SU-DHL-6 (cell line): ENCODE results near the gene RPTOR.
"Not testable (repeated sequence)": the region's sequence is repeated elsewhere in the genome, so short reads cannot be mapped to it uniquely, and the experiment has no call there.

Experiments
- CTCF ChIP-seq: fragments of 200-600 bp; sonication (generic); IDR thresholded peaks from one replicate; pipeline ENCODE4 v1.5.1; 2017; ENCODE audit warnings: antibody characterized with exemption, mild to moderate bottlenecking, low read length, moderate library complexity; ENCODE audit not compliant: insufficient read depth, poor library complexity, severe bottlenecking
- EZH2phosphoT487 ChIP-seq: fragments of 200-600 bp; sonication (generic), shearing (Covaris generic); conservative IDR thresholded peaks from 2 replicates; pipeline ENCODE4 v1.6.1; 2018; ENCODE audit warnings: mild to moderate bottlenecking, antibody characterized with exemption, low read length, moderate library complexity, mixed read lengths

GRCh38 chr17:80875480-80875995, 330.9 kb downstream of the RPTOR start:
- not testable (repeated sequence) for TF ChIP-seq EZH2phosphoT487, CTCF
